GM18861 (cell line): Measurements from ENCODE around the gene SMAD2.
"Not testable (repeated sequence)": the region's sequence is repeated elsewhere in the genome, so short reads cannot be mapped to it uniquely, and the experiment has no call there.

Experiments used
- ATAC-seq: cut with Tn5 transposase; IDR thresholded peaks from one replicate; pipeline ENCODE4 v1.9.1; 2021; ENCODE audit not compliant: unreplicated experiment

SMAD2 gene

GRCh38 chr18:47797126-47797525 lies 133.3 kb downstream of the SMAD2 start:
- no peak for ATAC-seq

- no peak for ATAC-seq
Observed at GRCh38 chr18:47795434-47795814, 135.0 kb downstream of the SMAD2 start.

- no peak for ATAC-seq
Observed at GRCh38 chr18:47794725-47795433, 135.6 kb downstream of the SMAD2 start.

- ATAC-seq = no peak
Observed at GRCh38 chr18:47793609-47794008, 136.8 kb downstream of the SMAD2 start.

- ATAC-seq = no peak
Observed at GRCh38 chr18:47791461-47791985, 138.9 kb downstream of the SMAD2 start.

GRCh38 chr18:47790036-47790435 lies 140.4 kb downstream of the SMAD2 start:
- ATAC-seq = no peak

GRCh38 chr18:47788621-47789020 lies 141.8 kb downstream of the SMAD2 start:
- ATAC-seq = no peak

- ATAC-seq = no peak
Observed at GRCh38 chr18:47781561-47781960, 148.9 kb downstream of the SMAD2 start.

- no peak for ATAC-seq
Observed at GRCh38 chr18:47780011-47780725, 150.3 kb downstream of the SMAD2 start.

- no peak for ATAC-seq
Observed at GRCh38 chr18:47779381-47779780, 151.1 kb downstream of the SMAD2 start.

GRCh38 chr18:47777626-47778025 lies 152.8 kb downstream of the SMAD2 start:
- ATAC-seq = no peak

GRCh38 chr18:47775961-47776360 lies 154.5 kb downstream of the SMAD2 start:
- no peak for ATAC-seq

GRCh38 chr18:47773931-47774330 lies 156.5 kb downstream of the SMAD2 start:
- ATAC-seq = no peak

- no peak for ATAC-seq
Observed at GRCh38 chr18:47772374-47773248, 157.8 kb downstream of the SMAD2 start.

GRCh38 chr18:47771922-47772321 lies 158.5 kb downstream of the SMAD2 start:
- no peak for ATAC-seq

- ATAC-seq = no peak
Observed at GRCh38 chr18:47767699-47768098, 162.8 kb downstream of the SMAD2 start.

GRCh38 chr18:47767198-47767597 lies 163.3 kb downstream of the SMAD2 start:
- ATAC-seq = not testable (repeated sequence)
